NCI-H69 (cell line): Measurements from ENCODE around the gene WNT5A.
A peak's percentile ranks its signal among the peaks of the same experiment; 100 is the strongest.

Experiments
- DNase-seq: peaks from one replicate; lab custom pipeline; 2025; lab: John Stamatoyannopoulos, UW

Gene WNT5A

DNA sequence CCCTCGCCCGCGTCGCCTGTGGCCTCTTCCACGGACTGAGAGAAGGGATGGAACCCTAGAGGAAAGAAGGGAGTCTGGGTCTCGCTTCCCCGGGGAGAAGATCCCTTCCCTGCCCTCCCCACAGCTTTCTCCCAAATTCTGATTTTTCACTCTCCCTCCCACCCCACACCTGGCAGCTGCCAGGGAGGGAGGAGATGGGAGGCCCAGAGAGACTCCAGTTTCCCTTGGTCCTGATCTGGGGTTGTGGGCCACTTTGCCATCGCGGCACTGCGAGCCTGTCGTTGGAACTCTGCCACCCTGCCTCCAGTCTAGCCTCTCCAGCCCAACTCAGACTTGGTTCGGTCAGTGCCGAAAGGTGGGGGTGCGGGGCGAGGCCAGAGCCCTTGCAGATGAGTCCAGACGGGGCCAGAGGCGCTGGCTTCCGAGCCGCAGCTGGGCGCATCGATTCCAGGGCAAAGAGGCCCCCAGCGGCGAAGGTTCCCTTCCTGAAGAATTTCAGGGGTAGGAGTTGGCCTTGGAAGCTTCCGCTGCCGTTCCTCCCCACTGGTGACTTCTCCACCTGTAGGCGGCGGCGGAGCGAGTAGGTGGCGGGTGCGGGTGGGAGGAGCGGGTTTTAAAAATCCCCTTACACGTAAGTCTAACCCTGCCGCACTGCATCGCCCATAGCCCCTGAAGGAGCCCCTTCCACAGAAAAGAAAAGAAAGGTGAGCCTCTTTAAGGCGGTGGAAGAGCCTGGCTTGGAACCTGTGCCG lies 5.2 kb downstream of the WNT5A start:
- DNase-seq, result no peak

DNA sequence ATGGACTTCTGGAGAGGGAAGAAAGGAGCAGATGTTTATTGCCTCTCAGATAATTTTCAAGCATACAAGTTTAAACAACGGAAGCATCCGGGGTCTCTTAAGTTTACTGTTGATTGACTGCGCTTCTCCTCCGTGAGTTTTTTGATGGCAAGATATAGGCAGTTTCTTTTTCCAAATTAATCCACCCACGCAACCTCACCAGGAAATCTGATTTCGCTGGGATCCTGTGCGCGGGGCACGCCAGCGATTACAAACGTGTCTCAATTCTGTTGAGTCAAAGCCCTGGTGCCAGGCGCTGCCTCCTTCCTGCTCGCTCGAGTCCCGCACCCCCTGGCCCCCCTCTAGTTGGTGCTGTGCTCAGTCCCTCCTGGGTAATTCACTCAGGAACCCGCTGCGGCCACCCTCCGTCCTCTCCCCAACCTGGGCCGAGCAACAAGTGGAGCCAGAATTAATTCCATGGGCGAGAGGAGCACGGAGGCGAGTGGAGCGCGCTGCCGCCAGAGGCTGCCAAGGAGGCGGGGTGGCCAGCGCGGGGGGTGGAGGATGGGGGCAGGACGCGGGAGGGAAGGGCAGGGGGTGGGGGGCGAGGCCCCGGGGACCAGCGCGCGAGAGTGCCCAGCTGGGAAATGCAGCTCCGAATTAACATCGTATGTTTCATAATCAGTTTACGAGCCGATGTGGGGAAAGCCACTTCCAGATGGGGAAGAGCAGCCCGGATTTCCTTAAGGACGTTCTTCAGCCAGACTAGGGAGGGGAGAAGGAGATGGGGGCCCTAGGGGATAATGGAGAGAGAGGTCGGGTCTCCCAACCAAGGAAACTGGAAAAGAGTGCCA lies 6.0 kb downstream of the WNT5A start:
- DNase-seq, result no peak

DNA sequence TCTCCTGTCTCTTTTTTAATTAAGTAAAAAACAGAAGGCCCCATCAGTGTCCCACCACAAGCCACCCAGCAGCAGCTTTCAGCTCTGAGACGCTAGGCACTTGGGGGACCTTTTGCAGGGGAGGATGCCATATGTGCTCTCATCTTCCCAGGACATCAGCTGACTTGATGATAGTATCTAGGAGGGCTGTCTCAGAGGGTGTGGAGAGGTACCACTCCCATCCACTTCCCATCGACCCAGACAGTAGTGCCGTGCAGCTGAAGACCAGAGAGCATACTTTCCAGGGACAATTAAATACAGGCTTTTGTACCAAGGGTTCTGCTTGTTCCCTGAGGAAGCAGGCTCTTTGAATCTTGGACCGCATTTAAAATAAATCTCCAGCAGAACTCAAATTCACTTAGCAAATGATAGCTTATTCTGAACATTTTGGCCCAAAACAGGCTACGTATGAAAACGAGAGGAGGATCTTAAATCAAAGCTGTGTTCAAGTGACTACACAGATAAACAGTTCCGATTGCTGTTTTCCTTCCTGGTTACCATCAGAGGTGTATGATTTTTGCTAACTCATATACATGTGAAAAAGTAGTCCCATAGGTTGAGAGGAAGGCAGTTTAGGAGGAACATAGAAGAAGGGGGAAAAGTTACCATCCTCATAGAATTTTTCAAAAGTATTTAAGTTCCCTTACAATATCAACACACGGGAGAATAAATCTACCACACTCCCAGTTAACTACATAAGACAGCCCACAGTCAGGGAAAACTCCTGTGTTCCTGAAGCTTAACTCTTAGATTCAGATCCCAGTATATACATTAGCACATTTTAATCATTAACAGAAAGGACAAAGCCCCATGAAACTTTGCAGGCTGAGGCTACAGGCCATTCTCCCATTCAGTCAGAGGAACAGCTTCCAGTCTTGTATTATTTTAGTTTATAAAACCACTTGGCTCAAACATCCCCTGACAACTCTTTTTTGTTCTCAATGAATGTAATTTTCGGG lies 9.5 kb downstream of the WNT5A start:
- DNase-seq, result no peak

DNA sequence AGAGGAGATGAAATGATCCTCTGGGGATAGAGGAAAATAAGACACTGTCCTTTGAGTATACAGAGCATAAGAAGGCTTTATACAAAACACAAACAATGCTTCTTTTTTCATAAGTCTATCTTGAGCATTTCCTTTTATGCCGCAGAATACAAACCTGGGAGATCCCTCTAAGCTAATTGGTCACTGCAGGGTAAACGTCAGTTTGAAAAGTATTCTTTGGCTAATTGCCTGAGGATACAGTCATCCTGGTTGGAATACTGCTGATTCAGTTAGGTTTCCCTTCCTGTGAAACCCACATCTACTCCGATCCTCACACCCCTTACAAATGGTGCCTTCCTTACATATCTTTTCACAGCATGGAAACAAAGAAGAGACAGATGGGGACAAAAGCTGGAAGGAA lies 10.6 kb downstream of the WNT5A start:
- DNase-seq, result peak; percentile 3

DNA sequence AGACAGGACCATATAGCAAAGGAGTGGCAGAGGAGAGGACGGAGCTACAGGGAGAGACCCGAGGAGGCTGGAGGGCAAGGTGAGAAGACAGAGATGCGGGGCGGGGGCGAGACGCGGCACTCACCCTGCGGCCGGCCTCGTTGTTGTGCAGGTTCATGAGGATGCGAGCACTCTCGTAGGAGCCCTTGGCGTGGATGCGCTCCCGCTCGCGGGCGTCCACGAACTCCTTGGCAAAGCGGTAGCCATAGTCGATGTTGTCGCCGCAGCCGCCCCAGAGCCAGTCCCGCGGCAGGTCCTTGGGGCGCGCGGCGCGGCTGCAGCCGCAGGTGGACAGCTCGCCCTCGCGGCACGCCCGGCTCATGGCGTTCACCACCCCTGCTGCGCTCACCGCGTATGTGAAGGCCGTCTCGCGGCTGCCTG lies 12.9 kb downstream of the WNT5A start:
- DNase-seq, result no peak

DNA sequence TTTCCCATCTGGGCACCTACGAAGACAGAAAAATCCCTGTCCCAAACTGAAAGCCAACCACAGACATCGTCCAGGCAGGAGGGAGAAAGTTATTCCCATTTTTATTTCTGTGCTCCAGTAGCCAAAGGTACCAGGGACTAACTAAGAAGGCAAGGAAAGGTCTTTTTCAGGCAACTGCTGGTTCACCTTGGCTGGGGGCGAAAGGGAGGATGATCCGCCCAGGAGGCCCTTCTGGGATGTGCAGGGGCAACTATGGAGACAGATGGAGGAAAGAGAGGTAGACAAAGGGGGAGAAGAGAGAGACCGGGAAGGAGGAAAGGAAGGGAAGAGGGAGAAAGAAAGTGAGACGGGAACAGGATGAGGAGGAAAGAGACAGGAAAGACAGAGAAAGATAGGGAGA lies 13.3 kb downstream of the WNT5A start:
- DNase-seq, result no peak

DNA sequence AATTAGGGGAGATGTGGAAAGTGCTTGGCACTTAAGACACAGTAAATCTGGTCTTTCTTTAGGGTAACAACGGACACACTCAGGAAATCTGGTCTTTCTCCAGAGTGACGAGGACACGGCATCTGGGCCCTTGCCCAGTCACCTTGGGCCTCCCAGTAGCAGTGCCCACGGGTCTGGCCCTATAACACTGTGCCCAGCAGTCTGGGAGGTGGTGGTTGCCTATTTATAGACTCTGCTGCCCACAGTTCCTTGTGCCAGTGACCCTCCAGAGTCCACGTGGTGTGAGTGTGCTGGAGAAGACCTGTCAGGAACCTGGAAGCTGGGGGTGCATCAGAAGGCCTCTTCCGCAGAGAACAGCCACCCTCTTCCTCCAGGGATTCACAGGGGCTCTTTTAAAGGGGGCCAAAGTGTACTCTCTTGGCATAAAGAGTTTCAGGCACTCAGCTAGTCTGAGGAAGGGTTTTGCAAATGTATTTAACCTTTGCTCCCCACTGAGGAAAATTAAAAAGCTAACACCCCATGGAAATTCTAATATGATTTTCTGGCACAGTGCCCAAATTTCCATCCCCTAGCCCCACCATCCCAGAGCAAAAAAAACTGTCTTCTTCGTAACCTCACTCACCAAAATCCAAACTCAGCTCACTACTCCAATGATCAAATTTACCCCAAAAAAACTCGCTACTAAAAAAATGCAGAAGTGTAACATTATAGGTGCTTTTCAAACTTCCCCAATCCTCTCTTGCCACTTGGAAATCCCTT lies 15.4 kb downstream of the WNT5A start:
- no peak for DNase-seq

DNA sequence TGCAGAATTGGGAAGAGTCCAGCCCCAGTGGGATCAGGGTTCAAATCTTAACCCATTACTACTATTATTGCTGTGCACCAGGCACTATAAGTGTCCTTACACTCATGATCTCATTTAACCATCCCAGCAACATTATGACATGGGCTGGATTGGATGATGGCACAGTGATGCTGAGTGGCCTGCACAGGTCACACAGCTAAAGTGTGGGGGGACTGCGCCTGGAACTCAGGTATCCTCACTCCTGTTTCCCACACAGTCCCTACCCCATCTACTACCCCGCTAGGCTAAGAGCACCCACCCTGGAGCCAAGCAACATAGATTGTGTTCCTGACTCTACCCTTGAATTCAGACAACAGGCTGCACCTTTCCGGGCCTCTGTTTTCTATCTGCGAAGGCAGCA lies 16.0 kb downstream of the WNT5A start:
- no peak for DNase-seq

DNA sequence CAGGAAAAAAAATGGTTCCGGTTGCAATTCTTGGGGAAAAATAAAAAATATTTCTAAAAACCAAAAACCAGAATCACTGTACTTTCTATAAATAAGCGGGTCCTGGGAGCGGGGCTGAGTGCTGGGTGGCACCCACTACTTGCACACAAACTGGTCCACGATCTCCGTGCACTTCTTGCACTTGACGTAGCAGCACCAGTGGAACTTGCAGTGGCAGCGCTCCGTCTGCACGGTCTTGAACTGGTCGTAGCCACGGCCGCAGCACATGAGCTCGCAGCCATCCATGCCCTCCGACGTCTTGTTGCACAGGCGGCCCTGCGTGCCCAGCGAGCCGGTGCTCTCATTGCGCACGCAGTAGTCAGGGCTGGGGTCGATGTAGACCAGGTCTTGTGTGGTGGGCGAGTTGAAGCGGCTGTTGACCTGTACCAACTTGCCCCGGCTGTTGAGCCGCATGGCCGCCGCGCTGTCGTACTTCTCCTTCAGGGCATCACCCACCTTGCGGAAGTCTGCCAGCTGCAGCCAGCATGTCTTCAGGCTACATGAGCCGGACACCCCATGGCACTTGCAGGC lies 17.1 kb downstream of the WNT5A start:
- DNase-seq, result no peak

DNA sequence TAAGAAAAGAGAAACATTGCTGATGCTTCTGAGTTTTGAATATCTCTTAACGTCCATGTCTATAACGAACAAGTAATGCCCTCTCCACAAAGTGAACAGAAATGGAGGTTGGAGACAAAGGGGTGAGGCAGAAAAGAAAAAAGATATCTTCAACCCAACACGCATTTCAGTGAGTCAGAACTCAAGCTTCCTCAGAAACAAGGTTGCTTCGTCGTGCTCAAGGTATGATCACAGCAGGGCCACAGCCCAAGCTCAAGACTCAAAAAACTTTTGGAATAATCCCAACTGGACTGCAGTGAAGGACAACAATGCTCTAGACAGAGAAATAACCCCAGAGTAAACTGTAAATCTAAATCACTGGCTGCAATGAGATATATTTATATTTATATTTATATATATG lies 18.9 kb downstream of the WNT5A start:
- no peak for DNase-seq

DNA sequence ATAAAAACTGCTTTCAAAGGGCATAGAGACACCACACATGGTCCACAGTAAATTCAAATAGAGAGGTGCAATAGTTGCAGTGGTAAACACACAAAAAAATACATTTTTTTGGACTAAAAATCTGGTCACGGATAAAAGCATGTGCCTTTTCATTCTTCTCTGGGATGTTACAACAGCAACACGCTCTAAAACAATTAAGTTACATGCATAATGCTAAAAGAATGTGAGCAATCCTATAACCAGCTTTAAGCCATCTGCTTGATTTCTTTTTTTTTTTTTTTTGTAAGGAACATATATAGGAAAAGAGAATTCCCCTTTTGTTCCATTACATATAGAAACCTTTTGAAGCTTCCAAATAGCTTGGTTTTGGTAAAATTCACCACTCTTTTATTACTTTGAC lies 20.0 kb downstream of the WNT5A start:
- DNase-seq, result no peak

DNA sequence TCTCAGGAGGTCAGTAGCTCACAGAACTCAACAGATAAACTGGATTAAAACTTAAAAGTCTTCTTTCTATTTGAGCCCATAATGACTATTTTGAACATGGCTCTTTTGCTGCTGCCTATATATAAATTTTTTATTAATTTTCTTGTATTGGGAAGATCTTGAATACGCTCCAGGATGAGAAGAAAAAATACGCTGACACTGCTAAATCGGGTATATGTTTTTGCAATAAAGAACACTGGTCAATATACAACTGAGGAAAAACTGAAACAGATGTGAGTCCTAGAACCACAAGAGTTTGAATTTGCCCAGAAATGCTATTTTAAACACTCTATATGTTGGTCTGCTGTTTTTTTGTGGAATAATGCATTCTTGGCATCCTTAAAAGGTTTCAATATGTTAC lies 20.6 kb downstream of the WNT5A start:
- DNase-seq, result no peak

DNA sequence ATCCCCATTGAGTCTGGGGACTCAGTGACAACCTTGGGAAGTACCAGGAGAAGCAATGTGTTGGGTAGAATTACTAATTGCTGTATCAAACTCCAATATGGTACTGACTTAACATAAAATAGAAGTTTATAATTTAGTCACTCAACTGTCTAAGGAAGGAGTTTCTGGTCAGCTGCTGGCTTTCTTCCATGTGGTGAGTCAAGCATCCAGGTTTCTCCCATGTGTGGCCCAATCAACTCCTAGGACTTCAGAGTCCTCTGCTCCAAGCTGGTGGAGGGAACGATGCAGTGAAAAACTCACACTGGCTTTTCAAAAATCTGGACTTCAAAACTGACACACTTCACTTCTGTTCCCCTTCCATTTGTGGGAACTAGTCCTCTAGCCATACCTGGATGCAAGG lies 25.2 kb downstream of the WNT5A start:
- no peak for DNase-seq

DNA sequence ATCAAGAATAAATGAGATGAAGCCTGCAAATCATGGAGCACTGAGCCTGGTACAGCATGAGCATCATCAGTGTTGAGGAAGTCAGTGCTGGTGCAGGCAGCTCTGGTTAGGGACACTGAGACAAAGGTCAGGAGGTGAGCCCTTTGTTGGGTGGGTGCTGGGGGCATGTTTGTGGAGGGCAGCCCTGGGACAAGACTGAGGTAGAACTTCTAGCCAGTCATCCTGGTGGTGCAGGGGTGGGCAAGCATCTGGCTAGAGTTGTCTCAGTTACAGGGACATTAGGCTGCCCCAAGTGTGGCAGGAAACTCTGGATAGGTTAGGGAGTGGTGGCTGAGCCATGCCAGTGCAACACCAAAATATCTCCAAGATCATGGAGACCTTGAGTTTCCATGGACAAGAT lies 27.3 kb downstream of the WNT5A start:
- no peak for DNase-seq

DNA sequence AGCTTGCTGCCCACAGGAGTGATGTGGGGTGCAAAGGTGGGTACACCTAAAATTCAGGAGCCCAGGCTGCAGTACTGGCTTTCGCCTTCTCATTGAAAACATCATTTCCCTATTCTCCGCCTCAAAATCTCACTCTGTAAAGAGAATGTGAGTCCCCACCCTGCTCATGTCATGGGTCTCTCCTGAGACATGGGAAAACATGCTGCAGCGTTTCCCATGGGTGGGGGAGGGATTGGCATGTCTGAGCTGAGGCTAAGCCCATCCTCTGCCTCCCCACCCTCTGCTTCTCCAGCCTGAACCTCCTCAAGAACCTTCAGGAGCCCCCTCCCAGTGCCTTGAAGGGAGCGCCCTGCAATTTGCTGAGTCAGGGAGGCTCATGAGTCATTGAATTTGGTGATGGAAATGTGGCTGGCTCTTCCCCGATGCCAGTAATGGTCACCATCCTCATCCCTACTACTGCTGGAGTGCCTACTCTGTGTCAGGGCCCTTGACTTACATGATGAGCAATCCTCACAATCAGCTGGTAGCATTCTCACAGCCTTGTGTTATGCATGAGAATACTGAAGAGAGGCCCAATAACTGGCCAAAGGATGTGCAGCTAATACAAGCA lies 28.8 kb downstream of the WNT5A start:
- no peak for DNase-seq

DNA sequence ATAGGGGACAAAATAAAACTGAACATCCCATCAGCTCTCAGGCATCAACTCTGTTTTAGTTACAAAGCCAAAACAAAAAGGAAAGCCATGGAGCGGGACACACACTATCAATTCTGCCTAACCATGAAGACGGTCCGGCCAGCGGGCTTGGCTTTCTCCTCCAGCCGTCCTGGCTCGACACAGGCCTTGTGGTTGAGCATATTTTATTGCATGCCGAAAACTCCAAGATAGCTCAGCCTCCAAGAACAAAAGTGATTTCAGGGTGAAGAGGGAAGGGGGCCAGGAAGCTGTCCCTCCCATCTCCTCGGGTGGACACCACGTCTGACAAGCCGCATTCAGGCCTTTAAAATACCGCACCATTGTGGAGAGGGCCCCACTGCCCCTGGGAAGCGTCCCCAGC lies 31.2 kb downstream of the WNT5A start:
- no peak for DNase-seq

DNA sequence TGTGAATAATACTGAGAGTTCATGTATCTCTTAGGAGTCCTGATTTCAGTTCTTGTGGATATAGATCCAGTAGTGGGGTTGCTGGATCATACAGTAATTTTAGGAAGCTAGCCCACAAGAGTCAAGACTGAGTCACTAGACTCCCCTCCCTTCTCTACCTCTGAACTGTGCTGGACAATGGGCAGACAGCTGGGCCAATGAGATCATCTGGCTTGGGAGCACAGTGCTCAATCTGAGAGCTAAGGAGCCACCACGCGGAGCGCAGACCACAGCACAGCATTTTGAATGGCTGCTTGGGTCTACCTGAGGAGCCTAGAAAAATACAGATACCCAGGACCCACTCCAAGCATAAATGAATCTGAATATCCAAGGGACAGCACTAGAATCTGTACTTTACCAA lies 32.5 kb downstream of the WNT5A start:
- DNase-seq, result no peak

DNA sequence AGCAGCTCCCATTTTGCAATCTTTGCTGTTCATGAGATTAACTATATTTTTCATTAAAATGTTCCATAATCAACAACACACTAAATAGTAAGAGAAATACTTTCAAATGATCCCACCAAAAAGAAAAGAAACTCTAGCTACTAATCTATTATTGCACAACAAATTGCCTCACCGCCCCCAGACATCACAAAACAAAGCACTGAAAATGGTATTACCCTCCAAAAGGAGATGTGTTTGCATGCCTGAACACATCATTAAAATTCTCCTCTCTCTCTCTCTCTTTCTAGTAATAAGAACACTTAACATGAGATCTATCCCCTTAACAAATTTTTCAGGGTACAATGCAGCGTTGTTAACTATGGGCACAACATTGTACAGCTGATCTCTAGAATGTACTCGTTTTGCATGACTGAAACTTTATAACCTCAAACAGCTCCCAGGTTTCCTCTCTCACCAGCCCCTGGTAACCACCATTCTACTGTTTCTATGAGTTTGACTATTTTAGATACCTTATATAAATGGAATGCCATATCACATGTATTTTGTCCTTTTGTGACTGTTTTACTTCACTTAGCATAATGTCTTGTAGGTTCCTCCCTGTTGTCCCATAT lies 33.1 kb downstream of the WNT5A start:
- no peak for DNase-seq

DNA sequence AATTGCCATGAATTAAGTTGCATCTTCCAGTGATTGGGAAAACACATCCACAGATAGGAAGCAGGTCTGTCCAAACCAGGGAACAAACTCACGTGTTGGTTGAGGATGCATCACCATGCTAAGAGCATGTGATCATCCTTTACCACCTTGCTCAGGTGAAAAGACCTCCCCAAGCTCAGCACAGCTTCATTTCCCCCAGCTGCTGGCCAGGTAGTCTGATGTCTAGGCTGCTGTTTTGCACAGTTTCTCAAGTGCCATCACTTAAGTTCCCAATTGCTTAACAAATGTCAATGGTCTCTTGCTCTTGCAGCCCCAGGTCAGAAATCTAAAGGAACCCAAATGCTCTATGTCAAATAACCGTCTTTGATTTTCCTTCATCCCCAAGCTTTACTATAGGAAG lies 34.2 kb downstream of the WNT5A start:
- no peak for DNase-seq

DNA sequence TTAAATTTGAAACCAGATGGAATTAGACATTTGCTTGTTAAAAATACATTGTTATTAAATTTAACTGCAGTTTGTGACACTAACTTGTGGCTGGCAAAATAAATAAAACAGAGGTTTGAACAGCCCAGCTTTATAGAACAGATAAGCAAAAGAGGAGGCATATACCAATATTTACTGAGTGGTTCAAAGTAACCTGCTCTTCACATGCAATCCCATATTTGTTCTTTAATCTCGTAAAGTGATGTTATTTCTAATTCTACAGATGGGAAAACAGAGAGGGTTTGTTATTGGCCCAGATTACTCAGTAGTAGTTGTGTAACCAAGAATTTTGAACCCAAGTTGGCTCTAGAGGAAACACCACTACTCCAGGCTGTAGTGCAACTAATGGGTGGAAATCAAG lies 37.6 kb downstream of the WNT5A start:
- no peak for DNase-seq
